Esophagus squamous epithelium (tissue), 4 donors: Measurements from ENCODE around the gene HBB.
"Not testable (repeated sequence)": the region's sequence is repeated elsewhere in the genome, so short reads cannot be mapped to it uniquely, and the experiment has no call there.

Source experiments
- CTCF ChIP-seq, 6 experiments: fragments of 450-650 bp in 4 of 6; fragments of 200-600 bp in 2 of 6; sonication (generic) in 2 of 6; IDR thresholded peaks; one replicate each; pipeline ENCODE4 v1.5.1; 2016 to 2019; ENCODE audit warnings: antibody characterized with exemption in 6 of 6, mild to moderate bottlenecking in 4 of 6, moderate library complexity in 4 of 6
- POLR2A ChIP-seq, 4 donors: fragments of 450-650 bp; IDR thresholded peaks; one replicate each; pipeline ENCODE4 v1.6.1; 2017; ENCODE audit warnings: antibody characterized with exemption in 4 of 4, mild to moderate bottlenecking in 4 of 4, moderate library complexity in 3 of 4

- not testable (repeated sequence) for TF ChIP-seq CTCF, POLR2A (IDR thresholded peaks at IDR 0.05)
Observed at GRCh38 chr11:5254023-5254422, 27.2 kb upstream of the HBB start.
